GM23338 (cell line): Measurements from ENCODE around the gene GRAMD1C. TPM values are rescaled to one million over a fixed set of nuclear protein-coding genes. Genes with fewer than 3 reads are reported as not detected.

ENCODE experiments used
- ATAC-seq: fragments of 200-7000 bp; cut with Tn5 transposase; 3 replicates; pipeline ENCODE4 v1.9.1; 2020
- DNase-seq: peaks from one replicate; pipeline ENCODE4 v3.0.0-alpha.2; 2015; ENCODE audit warnings: low spot score
- H2AFZ ChIP-seq: fragments of 200-600 bp; sonication (generic); 2 replicates; pipeline ENCODE4 v1.8.0; 2016; ENCODE audit warnings: antibody characterized with exemption, mild to moderate bottlenecking, moderate library complexity
- H3F3A ChIP-seq: fragments of 200-600 bp; sonication (generic); replicated peaks from 2 replicates; pipeline ENCODE4 v1.8.0; 2017; ENCODE audit warnings: antibody characterized with exemption, mixed run types, low read depth
- H3K27ac ChIP-seq: fragments of 200-600 bp; sonication (generic); 2 replicates; pipeline ENCODE4 v1.6.1; 2016; ENCODE audit warnings: low read depth
- H3K27me3 ChIP-seq: fragments of 200-600 bp; sonication (generic); 2 replicates; pipeline ENCODE4 v1.8.0; 2016; ENCODE audit warnings: mild to moderate bottlenecking, mixed run types, moderate library complexity; ENCODE audit not compliant: insufficient read depth
- H3K36me3 ChIP-seq: fragments of 200-600 bp; sonication (generic); 2 replicates; pipeline ENCODE4 v1.8.0; 2016; ENCODE audit warnings: mild to moderate bottlenecking; ENCODE audit not compliant: insufficient read depth
- H3K4me1 ChIP-seq: fragments of 200-600 bp; sonication (generic); 2 replicates; pipeline ENCODE4 v1.8.0; 2016; ENCODE audit warnings: mild to moderate bottlenecking, moderate library complexity; ENCODE audit not compliant: insufficient read depth
- H3K4me2 ChIP-seq: fragments of 200-600 bp; sonication (generic); 2 replicates; pipeline ENCODE4 v1.7.1; 2017; ENCODE audit warnings: mixed run types
- H3K4me3 ChIP-seq: fragments of 200-600 bp; sonication (generic); 2 replicates; pipeline ENCODE4 v1.6.1; 2016; ENCODE audit warnings: mixed run types
- H3K79me2 ChIP-seq: fragments of 200-600 bp; sonication (generic); replicated peaks from 2 replicates; pipeline ENCODE4 v1.8.0; 2017; ENCODE audit warnings: mild to moderate bottlenecking; ENCODE audit not compliant: insufficient read depth
- H3K9me2 ChIP-seq: fragments of 200-600 bp; sonication (generic); 2 replicates; pipeline ENCODE4 v1.8.0; 2017; ENCODE audit not compliant: insufficient read depth
- H4K20me1 ChIP-seq: fragments of 200-600 bp; sonication (generic); replicated peaks from 2 replicates; pipeline ENCODE4 v1.8.0; 2017; ENCODE audit warnings: mild to moderate bottlenecking; ENCODE audit not compliant: insufficient read depth
- H3K27ac Mint-ChIP-seq: 2 replicates; pipeline ENCODE4 v1.8.0; 2020; ENCODE audit warnings: inconsistent platforms, mild to moderate bottlenecking, moderate library complexity, mixed read lengths
- H3K27me3 Mint-ChIP-seq: 3 replicates; pipeline ENCODE4 v1.8.0; 2022; ENCODE audit warnings: low read depth, mild to moderate bottlenecking, moderate library complexity, mixed read lengths, inconsistent platforms; ENCODE audit not compliant: insufficient read depth, poor library complexity
- H3K36me3 Mint-ChIP-seq: 3 replicates; pipeline ENCODE4 v1.8.0; 2021; ENCODE audit warnings: low read depth, mild to moderate bottlenecking, inconsistent platforms, moderate library complexity, mixed read lengths
- H3K4me1 Mint-ChIP-seq: 3 replicates; pipeline ENCODE4 v1.8.0; 2020; ENCODE audit warnings: mild to moderate bottlenecking, inconsistent platforms, mixed read lengths
- H3K4me3 Mint-ChIP-seq: 3 replicates; pipeline ENCODE4 v1.8.0; 2021; ENCODE audit warnings: moderate library complexity, mild to moderate bottlenecking, inconsistent platforms, mixed read lengths
- H3K9me3 Mint-ChIP-seq: 3 replicates; pipeline ENCODE4 v1.8.0; 2020; ENCODE audit warnings: moderate library complexity, mild to moderate bottlenecking, inconsistent platforms, mixed read lengths
- CREB1 ChIP-seq: fragments of 250-450 bp; sonication (Bioruptor Pico); IDR thresholded peaks from 2 replicates; pipeline ENCODE4 v1.5.0; 2020; ENCODE audit warnings: low read depth, mild to moderate bottlenecking, moderate library complexity
- ETS1 ChIP-seq: IDR thresholded peaks from 2 replicates; pipeline ENCODE4 v1.6.1; 2016; ENCODE audit warnings: antibody characterized with exemption
- EZH2 ChIP-seq: fragments of 200-600 bp; sonication (generic); IDR thresholded peaks from one replicate; pipeline ENCODE4 v1.8.0; 2017; ENCODE audit warnings: antibody characterized with exemption, mild to moderate bottlenecking, low read depth; ENCODE audit not compliant: unreplicated experiment
- EZH2phosphoT487 ChIP-seq: fragments of 200-600 bp; sonication (generic); IDR thresholded peaks from one replicate; pipeline ENCODE4 v1.8.1; 2018; ENCODE audit warnings: antibody characterized with exemption; ENCODE audit not compliant: unreplicated experiment
- JUNB ChIP-seq: IDR thresholded peaks from one replicate; pipeline ENCODE4 v1.6.1; 2016; ENCODE audit warnings: antibody characterized with exemption; ENCODE audit not compliant: unreplicated experiment
- NANOG ChIP-seq: IDR thresholded peaks from 2 replicates; pipeline ENCODE4 v1.6.1; 2016; ENCODE audit warnings: antibody characterized with exemption, borderline replicate concordance
- REST ChIP-seq: IDR thresholded peaks from one replicate; pipeline ENCODE4 v1.6.1; 2018; ENCODE audit warnings: antibody characterized with exemption; ENCODE audit not compliant: unreplicated experiment
- STAT1 ChIP-seq: IDR thresholded peaks from one replicate; pipeline ENCODE4 v1.6.1; 2016; ENCODE audit warnings: antibody characterized with exemption; ENCODE audit not compliant: unreplicated experiment
- ZNF114 ChIP-seq: fragments of 250-450 bp; sonication (Bioruptor Pico); IDR thresholded peaks from 2 replicates; pipeline ENCODE4 v1.5.0; 2020; ENCODE audit warnings: mild to moderate bottlenecking, moderate library complexity
- ZNF331 ChIP-seq: fragments of 250-450 bp; sonication (Bioruptor Pico); IDR thresholded peaks from 2 replicates; pipeline ENCODE4 v1.5.0; 2020; ENCODE audit warnings: low read depth, mild to moderate bottlenecking, moderate library complexity
- ZNF462 ChIP-seq: fragments of 250-450 bp; sonication (Bioruptor Pico); IDR thresholded peaks from 2 replicates; pipeline ENCODE4 v1.5.0; 2020; ENCODE audit warnings: mild to moderate bottlenecking, moderate library complexity
- polyA plus RNA-seq: library from polyadenylated mRNA; unstranded; fragments of >200 nt; fragmentation: Nextera tagmentation; extraction: Ambion mirVana; gene quantifications from 2 replicates; pipeline ENCODE4 v1.2.1, GENCODE V29; 2016
- total RNA-seq: library from RNA; depleted of rRNA; stranded (reverse); fragments of >200 nt; shearing (Covaris generic); gene quantifications from 2 replicates; pipeline ENCODE4 v1.2.3, GENCODE V29; 2014

GRAMD1C gene
- total and polyA plus RNA-seq, 2 experiments from 2014 or later: 3.3 to 3.6 TPM

- no peak for TF ChIP-seq ZNF462 (CRISPR knock-in tag)
- no peak for TF ChIP-seq STAT1
- no peak for TF ChIP-seq JUNB
- no peak for TF ChIP-seq EZH2
- TF ChIP-seq EZH2phosphoT487: no peak
- no peak for TF ChIP-seq ETS1
- TF ChIP-seq NANOG: no peak
- TF ChIP-seq ZNF331 (CRISPR knock-in tag): no peak
Observed at GRCh38 chr3:113791381-113791780, 47.2 kb upstream of the GRAMD1C start (continued).

- Histone ChIP-seq H3K36me3 (peaks cover 6% of the 10 kb centered on the region; the same call in 1 of the 2 replicates), H3K27ac (no peak overlapping the region), H3K27me3 (no peaks in the 10 kb centered on the region), H2AFZ (no peak overlapping the region), H3F3A (no peaks in the 10 kb centered on the region), H3K4me3 (no peak overlapping the region), H3K9me2 (no peaks in the 10 kb centered on the region), H3K79me2 (no peaks in the 10 kb centered on the region), H3K4me2 (no peak overlapping the region), H3K4me1 (no peaks in the 10 kb centered on the region), H4K20me1 (no peaks in the 10 kb centered on the region)
- no peak for TF ChIP-seq ZNF331 (CRISPR knock-in tag)
- no peak for TF ChIP-seq EZH2phosphoT487
- no peak for TF ChIP-seq JUNB
- TF ChIP-seq ZNF114: no peak
- TF ChIP-seq CREB1 (CRISPR knock-in tag): no peak
- no peak for TF ChIP-seq STAT1
- no peak for TF ChIP-seq REST
- TF ChIP-seq NANOG: no peak
- Mint-ChIP-seq H3K4me1 (no peaks in the 10 kb centered on the region), H3K27ac (no peak overlapping the region), H3K27me3 (no peaks in the 10 kb centered on the region), H3K36me3 (peaks cover 17% of the 10 kb centered on the region), H3K4me3 (no peak overlapping the region), H3K9me3 (no peaks in the 10 kb centered on the region)
- DNase-seq: no peak
- ATAC-seq: no peak
Observed at GRCh38 chr3:113794526-113794925, 44.1 kb upstream of the GRAMD1C start.
